GM19438 (cell line): ENCODE measurements around the gene SEZ6.
"Not testable (repeated sequence)": the region's sequence is repeated elsewhere in the genome, so short reads cannot be mapped to it uniquely, and the experiment has no call there.

ENCODE experiments used
- ATAC-seq: cut with Tn5 transposase; IDR thresholded peaks from one replicate; pipeline ENCODE4 v1.9.1; 2021; ENCODE audit warnings: low read depth; ENCODE audit not compliant: unreplicated experiment

Gene SEZ6

DNA sequence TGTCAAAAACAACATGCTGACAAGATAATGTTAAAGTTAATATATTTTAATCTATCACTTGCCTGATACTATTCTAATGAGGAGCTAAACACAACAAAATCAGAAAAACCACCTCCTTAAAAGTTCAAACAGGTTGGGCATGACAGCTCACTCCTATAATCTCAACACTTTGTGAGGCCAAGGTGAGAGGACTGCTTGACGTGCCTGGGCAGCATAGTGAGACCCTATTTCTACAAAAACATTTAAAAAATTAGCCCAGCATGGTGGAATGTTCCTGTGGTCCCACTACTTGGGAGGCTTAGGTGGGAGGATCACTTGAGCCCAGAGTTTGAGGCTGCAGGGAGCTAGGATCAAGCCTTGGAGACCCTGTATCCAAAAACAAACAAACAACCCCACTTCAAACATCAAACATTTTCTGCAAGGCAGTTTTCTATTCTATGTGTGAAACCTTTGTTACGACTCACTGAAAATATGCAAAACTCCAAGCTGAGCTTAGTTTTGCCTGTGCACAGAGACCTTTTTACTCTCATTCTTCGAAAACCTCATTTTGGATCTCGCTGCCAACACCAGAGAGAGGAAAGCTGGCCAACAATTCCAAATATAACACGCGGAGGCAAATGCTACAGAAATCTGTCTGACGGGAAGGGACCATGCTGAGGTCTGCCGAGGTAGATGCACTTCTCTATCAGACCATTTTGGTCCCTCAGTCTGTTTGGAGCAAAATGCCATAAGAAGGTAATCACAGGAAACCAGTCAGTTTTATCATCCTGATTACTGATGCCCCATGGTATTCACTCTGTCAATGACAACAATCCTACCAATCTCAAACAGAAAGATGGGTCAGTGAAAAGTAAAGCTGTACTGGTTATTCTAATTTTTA, 60.7 kb downstream of the SEZ6 start:
- ATAC-seq, result no peak

DNA sequence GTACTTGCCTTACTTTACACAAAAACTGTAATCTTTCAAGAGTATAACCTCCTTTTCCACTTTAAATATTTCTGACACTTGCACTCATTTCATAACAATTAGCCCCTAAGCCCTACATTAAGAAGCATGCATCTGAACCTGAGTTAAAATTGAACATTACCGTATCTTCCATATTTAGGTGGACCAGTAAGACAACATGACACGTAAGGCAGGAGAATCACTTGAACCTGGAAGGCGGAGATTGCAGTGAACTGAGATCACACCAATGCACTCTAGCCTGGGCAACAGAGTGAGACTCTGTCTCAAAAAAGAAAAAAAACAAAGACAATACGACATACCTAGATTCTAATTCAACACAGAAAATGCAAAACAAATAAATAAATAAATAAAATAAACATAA, 61.5 kb downstream of the SEZ6 start:
- ATAC-seq, result no peak

DNA sequence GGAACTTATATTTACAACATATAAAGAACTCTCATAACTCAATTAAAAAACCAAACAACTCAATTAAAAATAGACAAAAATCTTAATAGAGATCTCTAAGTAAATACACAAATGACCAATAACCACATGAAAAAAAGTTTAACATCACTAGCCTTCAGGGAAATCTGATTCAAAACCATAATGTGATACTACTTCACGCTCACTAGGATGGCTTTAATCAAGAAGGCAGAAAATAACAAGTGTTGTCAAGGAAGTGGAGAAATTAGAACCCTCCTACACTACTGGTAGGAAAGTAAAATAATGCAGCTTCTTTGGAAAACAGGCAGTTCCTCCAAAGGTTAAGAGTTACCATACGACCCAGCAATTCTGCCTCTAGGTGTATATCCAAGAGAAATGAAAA, 62.9 kb downstream of the SEZ6 start:
- no peak for ATAC-seq

DNA sequence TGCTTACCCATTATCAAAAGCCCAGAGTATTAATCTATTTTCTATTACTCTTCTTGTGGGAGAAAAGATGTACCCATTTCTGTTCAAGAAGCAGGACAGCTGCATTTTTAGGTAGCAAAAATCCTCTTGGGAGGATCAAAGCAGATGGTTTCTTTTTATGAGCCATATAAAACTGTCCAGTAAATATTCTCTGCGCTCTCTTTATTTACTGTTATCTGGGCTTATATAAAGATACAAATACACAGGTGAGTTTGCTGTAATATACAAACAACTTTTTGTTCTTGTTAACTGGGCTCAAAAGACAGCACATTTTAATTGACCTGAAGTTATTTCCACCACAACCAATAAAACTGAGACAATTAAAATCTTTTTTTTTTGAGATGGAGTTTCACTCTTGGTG, 64.6 kb downstream of the SEZ6 start:
- ATAC-seq, result no peak

DNA sequence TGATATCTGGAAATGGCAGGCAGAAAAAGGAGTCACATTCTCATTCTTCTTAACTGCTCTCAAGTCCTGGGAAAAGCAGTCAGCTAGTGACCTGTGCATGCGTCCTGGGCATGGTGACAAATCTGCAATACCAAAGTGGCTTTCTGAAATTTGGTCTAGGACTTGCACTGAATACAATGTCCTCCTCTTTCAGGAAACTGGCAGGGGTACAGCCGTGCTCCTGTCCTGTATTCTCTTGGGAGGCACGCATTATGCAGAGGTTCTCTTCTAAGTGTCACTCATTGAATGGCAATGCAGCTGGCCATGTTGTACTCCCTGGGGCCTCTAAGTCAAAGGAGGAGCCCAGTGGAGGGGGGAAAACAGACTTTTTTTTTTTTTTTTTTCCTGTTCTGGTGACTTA, 65.2 kb downstream of the SEZ6 start:
- no peak for ATAC-seq

DNA sequence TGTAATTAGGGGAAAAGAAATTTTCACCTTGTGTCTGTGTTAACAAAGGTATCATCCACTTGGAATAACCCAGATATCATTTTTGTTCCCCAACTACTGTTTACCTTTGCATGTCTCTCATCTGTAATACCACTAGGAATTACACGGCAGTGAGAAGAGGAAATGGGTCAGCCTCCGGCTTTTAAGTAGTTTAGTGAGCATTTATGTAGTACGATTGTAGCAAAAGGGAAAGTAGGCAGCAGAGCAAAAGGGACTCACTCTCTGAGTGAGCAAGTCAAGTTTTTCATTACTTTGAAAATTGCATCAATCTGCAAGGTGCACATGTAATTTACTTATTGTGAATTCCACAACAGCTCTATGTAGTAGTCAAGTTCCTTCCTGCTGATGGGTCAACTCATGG, 65.7 kb downstream of the SEZ6 start:
- ATAC-seq, result no peak

DNA sequence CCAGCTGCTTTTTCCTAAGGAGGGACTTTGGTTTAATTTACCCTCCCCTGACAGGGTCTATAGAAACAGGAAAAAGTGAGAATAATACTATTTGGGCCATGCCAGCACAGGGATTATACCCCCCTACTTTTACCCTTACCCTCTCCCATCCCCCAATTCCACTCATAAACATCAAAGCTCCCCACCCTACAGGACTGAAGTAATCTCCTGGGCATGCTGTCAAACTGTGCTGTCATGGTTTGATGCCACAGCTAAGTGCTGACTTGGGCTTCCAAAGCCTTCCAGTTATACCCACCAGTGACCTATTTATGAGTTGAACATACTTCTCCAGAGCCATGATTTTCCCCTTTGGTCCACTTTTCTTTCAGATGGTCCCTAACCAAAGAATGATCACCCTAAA, 67.3 kb downstream of the SEZ6 start:
- no peak for ATAC-seq

DNA sequence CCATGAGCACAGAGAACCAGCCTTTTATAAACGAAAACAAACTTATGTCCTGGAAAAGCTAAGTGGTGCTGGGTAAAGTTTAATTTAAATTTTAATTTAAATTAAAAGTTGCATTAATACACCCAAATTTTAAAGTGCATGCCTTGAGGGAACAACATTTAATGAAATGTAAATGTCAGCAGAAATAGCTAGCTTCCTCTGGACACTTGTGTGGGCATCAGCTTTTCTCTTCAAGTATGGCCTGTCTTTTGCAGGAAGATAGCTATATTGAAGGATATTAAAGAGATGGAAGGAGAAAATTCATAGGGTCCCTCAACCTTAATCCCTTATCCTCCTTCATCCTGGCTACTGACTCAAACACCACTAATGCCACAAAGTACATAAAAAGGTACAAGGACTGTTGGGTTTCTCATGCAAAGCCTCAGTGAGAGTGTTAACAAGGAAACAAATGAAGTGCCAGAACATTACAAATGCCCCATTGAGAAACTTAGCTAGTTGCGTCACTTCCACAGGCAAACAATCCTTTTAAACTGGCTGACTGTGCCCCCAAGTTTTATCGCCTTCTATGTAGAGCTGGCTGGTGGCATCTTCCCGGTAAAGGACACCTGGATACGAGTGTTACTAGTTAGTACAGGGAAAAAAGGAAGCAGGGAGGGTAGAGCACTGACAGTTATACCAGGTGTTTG, 68.6 kb downstream of the SEZ6 start:
- ATAC-seq, result no peak

DNA sequence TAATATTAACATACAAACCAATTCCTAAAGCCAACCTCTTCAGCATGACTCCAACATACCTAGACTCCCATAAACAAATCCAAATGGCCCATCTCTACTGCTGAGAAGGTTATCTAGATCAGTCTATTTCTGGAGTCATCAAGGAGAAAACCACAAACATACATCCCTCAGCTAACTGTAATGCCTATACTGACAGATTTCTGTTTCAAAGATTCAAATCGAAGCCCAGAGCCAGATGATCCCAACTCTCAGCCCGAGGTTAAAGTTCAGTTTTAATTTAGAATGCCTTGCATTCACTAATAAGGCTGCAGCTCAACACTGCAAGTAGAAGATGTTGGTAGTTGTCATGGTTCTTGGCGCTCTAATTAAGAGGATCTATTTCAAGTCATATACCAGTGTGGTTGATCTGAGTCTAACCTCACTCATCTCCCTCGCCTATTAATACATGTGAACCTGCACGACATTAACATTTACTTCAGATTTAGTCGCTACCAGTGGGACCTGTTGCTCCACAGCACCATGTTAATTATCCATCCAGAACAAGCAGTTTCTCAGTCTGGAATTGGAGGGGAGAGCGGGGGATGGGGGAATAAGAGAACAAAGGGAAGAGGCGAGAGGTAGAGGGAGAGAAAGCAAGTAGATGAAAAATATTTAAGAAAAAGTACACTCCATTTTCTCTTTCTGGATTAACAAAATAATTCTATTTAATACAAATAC, 69.9 kb downstream of the SEZ6 start:
- ATAC-seq, result no peak

DNA sequence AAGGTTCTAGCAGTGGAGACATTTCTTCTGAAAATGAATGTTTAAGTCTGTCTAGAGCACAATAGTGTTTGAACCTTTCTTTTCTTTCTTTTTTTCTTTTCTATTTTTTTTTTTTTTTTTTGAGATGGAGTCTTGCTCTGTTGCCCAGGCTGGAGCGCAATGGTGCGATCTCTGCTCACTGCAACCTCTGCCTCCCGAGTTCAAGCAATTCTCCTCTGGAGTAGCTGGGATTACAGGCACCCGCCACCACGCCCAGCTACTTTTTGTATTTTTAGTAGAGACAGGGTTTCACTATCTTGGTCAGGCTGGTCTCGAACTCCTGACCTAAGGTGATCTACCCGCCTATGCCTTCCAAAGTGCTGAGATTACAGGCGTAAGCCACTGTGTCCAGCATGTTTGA, 71.3 kb downstream of the SEZ6 start:
- not testable (repeated sequence) for ATAC-seq

DNA sequence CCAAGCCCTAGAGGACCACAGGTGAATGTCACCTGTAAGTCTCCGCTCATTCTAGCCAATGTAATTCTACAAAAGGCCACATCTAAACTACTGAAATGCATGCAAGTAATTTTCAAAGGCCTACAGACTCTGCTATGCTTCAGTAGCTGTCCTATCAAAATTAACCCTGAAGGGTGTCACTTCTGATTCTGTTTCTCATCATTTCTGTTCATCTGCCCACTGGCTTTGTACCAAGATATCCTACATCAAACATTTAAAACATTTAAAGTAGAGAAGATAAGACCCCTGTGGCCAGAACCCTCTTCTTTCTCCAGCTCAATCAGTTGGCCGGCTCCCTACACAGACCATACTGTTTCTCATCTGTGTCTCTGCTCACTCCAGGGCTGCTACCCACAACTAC, 76.0 kb downstream of the SEZ6 start:
- no peak for ATAC-seq

DNA sequence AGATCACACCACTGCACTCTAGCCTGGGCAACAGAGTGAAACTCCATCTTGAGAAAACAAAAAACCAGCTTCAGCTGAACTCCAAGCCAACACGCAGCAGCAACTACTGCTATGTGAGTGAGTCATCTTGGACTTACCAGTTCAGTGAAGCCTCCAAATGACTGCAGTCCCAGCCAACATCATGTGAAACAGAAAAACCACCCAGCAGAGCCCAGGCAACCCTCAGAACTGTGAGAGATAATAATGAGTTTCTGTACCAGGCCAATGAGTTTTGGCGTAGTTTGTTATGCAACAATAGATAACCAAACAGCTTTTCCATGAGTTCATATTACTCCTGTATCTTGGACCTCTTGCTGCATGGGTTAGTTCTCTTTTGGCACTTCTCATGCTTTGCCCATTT, 77.8 kb downstream of the SEZ6 start:
- ATAC-seq, result no peak

DNA sequence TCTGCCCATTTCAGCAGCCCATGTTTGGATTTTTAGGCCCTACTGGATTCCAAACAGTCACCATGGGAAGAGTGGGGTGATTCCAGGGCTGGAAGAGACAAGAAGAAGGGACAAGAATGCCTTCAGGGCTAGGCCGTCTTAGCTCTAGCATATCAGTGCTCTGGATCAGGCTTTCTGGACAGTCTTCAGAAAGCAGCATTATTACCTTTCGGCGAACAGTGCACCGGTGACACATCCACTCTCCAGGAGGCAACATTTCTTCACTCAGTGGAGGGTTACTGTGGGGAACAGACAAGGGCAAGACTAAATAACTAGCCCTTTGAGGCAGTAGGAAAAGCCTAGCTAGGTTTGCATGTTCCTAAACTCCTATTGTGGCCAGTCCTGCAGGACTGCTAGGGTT, 79.0 kb downstream of the SEZ6 start:
- ATAC-seq, result no peak

DNA sequence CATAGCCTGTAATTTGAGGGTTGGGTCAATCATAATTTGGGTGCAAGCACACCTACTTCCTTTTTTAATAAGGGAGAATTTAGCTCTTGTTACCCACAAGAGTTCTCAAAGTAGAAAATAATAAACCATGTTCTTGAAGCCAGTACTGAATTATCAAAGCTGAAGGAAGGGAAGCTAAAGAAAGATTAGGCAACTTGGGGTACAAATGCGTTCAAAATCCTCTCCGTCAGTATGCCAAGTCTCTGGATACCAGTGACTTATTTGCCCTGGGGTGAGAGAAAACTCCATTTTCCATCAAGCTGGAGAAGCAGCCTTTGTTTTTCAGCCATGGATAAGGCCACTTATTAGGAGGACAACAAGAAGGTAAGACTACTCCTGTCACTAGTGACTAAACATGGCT, 79.5 kb downstream of the SEZ6 start:
- ATAC-seq, result no peak

DNA sequence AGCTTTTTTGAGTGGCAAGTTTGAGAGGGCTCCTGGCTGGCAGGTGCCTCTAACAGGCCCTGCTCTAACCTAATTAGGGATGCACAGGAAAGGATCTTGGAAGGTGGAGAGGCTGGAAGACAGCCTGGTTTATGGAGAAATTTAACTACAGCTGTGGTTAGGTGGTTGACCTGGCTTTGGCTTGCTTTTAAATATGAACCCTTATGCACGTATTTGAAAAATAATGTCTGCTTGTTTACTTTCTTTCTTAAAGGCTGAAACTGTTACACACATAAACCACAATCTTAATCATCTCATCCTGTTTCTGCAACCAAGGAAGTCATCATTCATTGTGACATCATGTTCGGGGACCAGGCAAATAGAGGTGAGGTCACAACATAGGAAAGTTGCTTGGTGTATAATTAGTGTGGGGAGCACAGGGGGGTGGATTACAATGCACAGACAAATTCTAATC, 79.9 kb downstream of the SEZ6 start:
- ATAC-seq, result no peak

DNA sequence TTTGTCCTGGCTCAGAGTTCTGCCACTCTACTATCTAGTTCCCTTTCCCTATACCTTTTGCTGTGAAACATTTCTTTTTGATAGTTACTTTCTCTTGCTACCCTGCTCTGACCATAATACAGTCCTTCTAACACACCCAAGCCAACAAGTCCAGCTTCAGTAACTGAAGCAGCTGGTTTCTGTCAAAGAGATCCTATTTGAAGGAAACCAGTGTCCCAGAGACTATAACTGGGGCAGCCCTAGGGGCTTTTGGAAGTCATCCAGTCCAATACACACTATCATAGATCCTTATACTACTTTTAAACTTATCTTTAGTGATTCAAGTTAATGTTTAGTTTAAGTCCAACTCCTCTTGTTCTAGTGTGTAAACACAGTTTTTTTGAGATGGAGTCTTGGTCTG, 85.6 kb downstream of the SEZ6 start:
- ATAC-seq, result no peak

DNA sequence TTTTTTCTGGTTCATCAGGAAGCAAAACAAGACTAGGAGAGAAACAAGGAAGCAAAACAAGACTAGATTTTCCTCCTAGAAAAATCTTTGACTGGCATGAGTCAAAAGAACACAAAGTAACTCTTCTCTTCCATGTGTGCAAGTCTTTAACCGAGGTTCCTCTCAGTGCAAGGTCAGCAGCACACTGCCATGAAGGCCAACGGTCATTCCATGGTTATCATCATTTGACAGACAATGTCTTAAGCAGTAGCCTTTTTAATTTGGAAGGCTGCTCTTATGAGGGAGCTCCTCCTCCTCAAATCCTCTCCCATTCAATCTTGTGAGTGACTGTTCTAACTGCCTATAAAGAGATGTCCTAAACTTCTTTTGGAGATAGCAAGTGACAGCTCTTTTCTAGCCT, 87.5 kb downstream of the SEZ6 start:
- no peak for ATAC-seq

DNA sequence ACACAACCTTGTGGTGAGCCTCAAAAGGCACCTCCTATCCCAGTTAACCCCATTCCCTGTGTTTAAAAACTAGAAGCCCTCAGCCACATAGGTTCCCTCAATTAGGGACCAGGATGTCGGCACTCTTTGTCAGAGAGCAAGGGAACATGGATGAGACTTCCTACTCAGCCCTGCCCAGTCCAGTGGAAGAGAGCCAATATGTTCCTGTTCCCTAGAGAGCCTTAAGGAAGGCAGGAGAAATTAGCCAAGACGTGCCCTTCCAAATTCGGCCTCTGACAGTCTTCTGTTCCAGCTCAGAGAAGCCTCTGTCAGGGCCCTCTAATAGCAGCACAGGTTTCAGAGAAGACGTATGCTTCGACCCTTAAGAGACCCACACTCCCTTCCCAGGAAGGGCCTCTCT, 88.4 kb downstream of the SEZ6 start:
- no peak for ATAC-seq

DNA sequence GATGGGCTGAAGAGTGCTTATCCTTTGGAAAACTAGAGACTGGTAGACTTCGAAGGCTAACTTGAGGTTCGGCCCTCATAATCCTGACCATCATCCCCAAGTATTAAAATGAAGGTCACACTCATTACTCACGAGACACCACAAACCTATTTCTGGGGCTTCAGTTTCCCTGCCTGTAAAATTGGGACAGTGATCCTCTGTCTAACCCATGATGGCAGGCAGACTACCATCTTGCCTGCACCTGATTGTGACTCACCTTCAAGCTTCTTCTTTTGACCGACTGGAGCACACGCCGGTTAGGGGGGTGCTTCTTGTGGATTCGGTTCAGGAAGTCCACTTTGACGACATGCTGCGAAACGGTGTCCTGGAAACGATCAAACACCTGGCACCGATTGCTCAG, 88.8 kb downstream of the SEZ6 start:
- ATAC-seq, result no peak

DNA sequence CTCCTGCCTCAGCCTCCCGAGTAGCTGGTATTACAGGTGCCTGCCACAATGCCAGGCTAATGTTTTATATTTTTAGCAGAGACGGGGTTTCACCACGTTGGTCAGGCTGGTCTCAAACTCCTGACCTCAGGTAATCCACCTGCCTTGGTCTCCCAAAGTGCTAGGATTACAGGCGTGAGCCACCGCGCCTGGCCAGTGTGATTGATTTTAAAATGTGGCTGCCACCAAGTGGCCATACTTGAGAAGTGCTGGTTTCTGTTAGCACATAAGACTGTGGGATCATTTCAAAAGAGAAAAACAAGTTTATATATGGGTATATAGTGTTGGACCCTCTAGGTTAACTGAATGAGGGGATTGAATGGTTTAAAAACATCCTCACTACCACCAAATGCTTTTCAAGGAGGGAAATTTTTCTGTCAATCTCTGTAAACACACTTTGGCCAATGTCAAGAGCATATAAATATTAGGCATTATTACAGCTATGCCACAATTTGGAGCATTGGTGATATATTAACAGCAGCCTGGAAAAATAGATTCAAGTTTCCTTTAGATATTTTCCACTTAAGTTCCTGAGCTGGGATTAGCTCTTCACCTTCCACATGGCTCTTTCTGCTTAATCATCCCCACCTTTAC, 89.4 kb downstream of the SEZ6 start:
- no peak for ATAC-seq

DNA sequence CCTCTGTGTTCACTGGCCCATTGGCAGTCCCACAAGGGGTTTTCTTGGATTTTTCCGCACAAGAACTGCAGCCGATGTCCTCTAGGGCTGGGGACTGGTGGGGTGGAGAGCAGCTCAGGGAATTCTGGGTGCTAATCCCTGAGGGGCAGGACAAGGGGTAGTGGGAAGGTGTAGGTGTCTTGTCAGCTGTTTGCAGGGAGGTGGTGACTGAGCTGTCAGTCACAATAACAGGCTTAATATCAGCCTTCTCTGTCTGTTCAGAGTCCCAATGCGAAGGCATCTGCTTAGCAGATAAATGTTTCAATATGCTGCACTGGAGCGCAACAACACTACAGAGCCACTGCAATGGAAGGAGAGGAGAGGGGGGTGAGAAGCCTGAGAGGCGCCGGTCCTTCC, 92.9 kb downstream of the SEZ6 start:
- no peak for ATAC-seq
